SK-N-SH (cell line): ENCODE measurements around the gene RITA1. TPM values are rescaled to one million over a fixed set of nuclear protein-coding genes. Genes with fewer than 3 reads are reported as not detected.

Experiments used
- CTCF ChIA-PET: fragments of 300-600, 350-600 bp; formaldehyde crosslinking; extraction: SDS; loops from one replicate; lab custom pipeline; 2021; lab: Yijun Ruan, JAX
- POLR2A ChIA-PET: fragments of 350-600 bp; sonication (Branson Sonifier 250); formaldehyde crosslinking; extraction: SDS; loops from one replicate; lab custom pipeline; 2020; ENCODE audit warnings: antibody characterized with exemption, inconsistent platforms; lab: Yijun Ruan, JAX
- DNase-seq: peaks from one replicate; pipeline ENCODE4 v3.0.0; 2012
- H2AFZ ChIP-seq: fragments of 200-600 bp; sonication (generic); 2 replicates; pipeline ENCODE4 v1.8.1; 2016; ENCODE audit warnings: antibody characterized with exemption, mild to moderate bottlenecking, low read depth
- H3F3A ChIP-seq: fragments of 200-600 bp; sonication (generic); replicated peaks from 2 replicates; pipeline ENCODE3; 2016; ENCODE audit warnings: antibody characterized with exemption, mild to moderate bottlenecking; ENCODE audit not compliant: insufficient read depth
- H3K27ac ChIP-seq, 2 experiments: fragments of 200-500 bp in 1 of 2; fragments of 200-600 bp in 1 of 2; sonication (Bioruptor generic) in 1 of 2; sonication (generic), shearing (Covaris generic) in 1 of 2; 2 replicates each; pipeline versions ENCODE4 v1.5.1 to v1.6.1; 2014 to 2016; ENCODE audit warnings: low read depth in 2 of 2, inconsistent platforms in 1 of 2, low read length in 1 of 2, mild to moderate bottlenecking in 1 of 2, mixed read lengths in 1 of 2
- H3K27me3 ChIP-seq: fragments of 200-600 bp; sonication (generic), shearing (Covaris generic); 2 replicates; pipeline ENCODE4 v1.6.1; 2016; ENCODE audit warnings: mixed run types; ENCODE audit not compliant: insufficient read depth
- H3K36me3 ChIP-seq, 2 experiments: fragments of 200-500 bp in 1 of 2; fragments of 200-600 bp in 1 of 2; sonication (Bioruptor generic) in 1 of 2; sonication (generic) in 1 of 2; replicated peaks in 1 of 2; 2 replicates each; pipeline versions ENCODE3 to v1.5.1; 2014 to 2016; ENCODE audit warnings: low read length in 1 of 2, mild to moderate bottlenecking in 1 of 2; ENCODE audit not compliant: insufficient read depth in 2 of 2, control insufficient read depth in 1 of 2
- H3K4me1 ChIP-seq, 2 experiments: fragments of 200-500 bp in 1 of 2; fragments of 200-600 bp in 1 of 2; sonication (Bioruptor generic) in 1 of 2; sonication (generic), shearing (Covaris generic) in 1 of 2; 2 replicates each; pipeline versions ENCODE4 v1.5.1 to v1.6.1; 2014 to 2016; ENCODE audit warnings: low read depth in 1 of 2, low read length in 1 of 2, mixed run types in 1 of 2; ENCODE audit not compliant: insufficient read depth in 2 of 2, control insufficient read depth in 1 of 2
- H3K4me2 ChIP-seq: fragments of 200-600 bp; sonication (generic), shearing (Covaris generic); 2 replicates; pipeline ENCODE4 v1.6.1; 2017; ENCODE audit warnings: mixed run types
- H3K4me3 ChIP-seq, 2 experiments: fragments of 200-500 bp in 1 of 2; fragments of 200-600 bp in 1 of 2; sonication (Bioruptor generic) in 1 of 2; sonication (generic), shearing (Covaris generic) in 1 of 2; 2 replicates each; pipeline versions ENCODE4 v1.5.1 to v1.8.1; 2014 to 2016; ENCODE audit warnings: low read depth in 2 of 2, inconsistent platforms in 1 of 2, low read length in 1 of 2, mild to moderate bottlenecking in 1 of 2, mixed read lengths in 1 of 2, moderate library complexity in 1 of 2
- H3K79me2 ChIP-seq: fragments of 200-600 bp; sonication (generic); 2 replicates; pipeline ENCODE4 v1.8.1; 2017; ENCODE audit warnings: mild to moderate bottlenecking; ENCODE audit not compliant: insufficient read depth
- H3K9ac ChIP-seq: fragments of 200-600 bp; sonication (generic); 2 replicates; pipeline ENCODE4 v1.6.1; 2017; ENCODE audit warnings: mixed run types
- H3K9me2 ChIP-seq: fragments of 200-600 bp; sonication (generic); 2 replicates; pipeline ENCODE4 v1.6.1; 2017; ENCODE audit warnings: mixed run types
- H3K9me3 ChIP-seq: fragments of 200-600 bp; sonication (generic); 2 replicates; pipeline ENCODE4 v1.6.1; 2017; ENCODE audit warnings: mixed run types, mild to moderate bottlenecking, moderate library complexity
- H4K20me1 ChIP-seq: fragments of 200-600 bp; sonication (generic); 2 replicates; pipeline ENCODE4 v1.6.1; 2017; ENCODE audit warnings: mild to moderate bottlenecking, mixed run types; ENCODE audit not compliant: insufficient read depth
- CTCF ChIP-seq: fragments of 200-600 bp; sonication (generic); IDR thresholded peaks from 2 replicates; pipeline ENCODE4 v1.6.1; 2017; ENCODE audit warnings: antibody characterized with exemption, mild to moderate bottlenecking, moderate library complexity
- ELF1 ChIP-seq: IDR thresholded peaks from 2 replicates; pipeline ENCODE4 v1.4.0; 2012
- EP300 ChIP-seq, 2 experiments: IDR thresholded peaks; 2 replicates each; pipeline versions ENCODE4 v1.4.0 to v1.6.1; 2012; ENCODE audit warnings: borderline replicate concordance in 1 of 2, low read depth in 1 of 2, low read length in 1 of 2
- EZH2phosphoT487 ChIP-seq: fragments of 200-600 bp; sonication (generic); IDR thresholded peaks from 2 replicates; pipeline ENCODE4 v1.6.1; 2017; ENCODE audit warnings: low read depth, mixed run types, mild to moderate bottlenecking, antibody characterized with exemption, moderate library complexity, borderline replicate concordance
- FOSL2 ChIP-seq: IDR thresholded peaks from 2 replicates; pipeline ENCODE4 v1.4.0; 2012; ENCODE audit warnings: low read depth, mild to moderate bottlenecking, moderate library complexity, borderline replicate concordance
- FOXM1 ChIP-seq: IDR thresholded peaks from 2 replicates; pipeline ENCODE4 v1.4.0; 2012; ENCODE audit warnings: low read depth, mild to moderate bottlenecking
- GABPA ChIP-seq: IDR thresholded peaks from 2 replicates; pipeline ENCODE4 v1.4.0; 2012; ENCODE audit warnings: low read depth, mild to moderate bottlenecking
- GATA2 ChIP-seq: sonication (generic); formaldehyde crosslinking; IDR thresholded peaks from 2 replicates; pipeline ENCODE4 v1.5.0; 2020; ENCODE audit warnings: mild to moderate bottlenecking, missing genetic modification reagents
- JUND ChIP-seq: IDR thresholded peaks from 2 replicates; pipeline ENCODE4 v1.4.0; 2012
- MXI1 ChIP-seq: IDR thresholded peaks from 2 replicates; pipeline ENCODE4 v1.6.1; 2012; ENCODE audit warnings: mild to moderate bottlenecking, low read depth, low read length, improper control_type of control experiment
- NRF1 ChIP-seq: IDR thresholded peaks from 2 replicates; pipeline ENCODE4 v1.6.1; 2012; ENCODE audit warnings: low read depth, mild to moderate bottlenecking, low read length
- PBX3 ChIP-seq: IDR thresholded peaks from 2 replicates; pipeline ENCODE4; 2012
- POLR2AphosphoS5 ChIP-seq: IDR thresholded peaks from 2 replicates; pipeline ENCODE4 v1.6.1; 2012; ENCODE audit warnings: low read depth, low read length
- RFX5 ChIP-seq: IDR thresholded peaks from 2 replicates; pipeline ENCODE4 v1.6.1; 2012; ENCODE audit warnings: mild to moderate bottlenecking, improper control_type of control experiment, low read length
- RXRA ChIP-seq: IDR thresholded peaks from 2 replicates; pipeline ENCODE4 v1.4.0; 2012; ENCODE audit warnings: low read depth, mild to moderate bottlenecking, borderline replicate concordance
- SMC3 ChIP-seq: IDR thresholded peaks from 2 replicates; pipeline ENCODE4 v1.6.1; 2012; ENCODE audit warnings: low read depth, low read length, improper control_type of control experiment
- TCF12 ChIP-seq: IDR thresholded peaks from 2 replicates; pipeline ENCODE4 v1.4.0; 2012
- USF2 ChIP-seq: fragments of 150-350 bp; IDR thresholded peaks from 2 replicates; pipeline ENCODE4 v1.6.1; 2017; ENCODE audit warnings: antibody characterized with exemption, low read length, low read depth, borderline replicate concordance
- YY1 ChIP-seq: IDR thresholded peaks from 2 replicates; pipeline ENCODE4 v1.4.0; 2012; ENCODE audit warnings: low read depth, mild to moderate bottlenecking
- WGBS: methylation state at CpG from one replicate; pipeline ENCODE4 v1.1.6; 2017; ENCODE audit warnings: low lambda C conversion rate; 5-methylcytosine and 5-hydroxymethylcytosine counted together
- polyA plus RNA-seq, 3 experiments: library from polyadenylated mRNA; depleted of rRNA; stranded (reverse); fragments of >200 nt; gene quantifications; 2 replicates each; pipeline ENCODE4 v1.2.3, GENCODE V29; 2012

The RITA1 gene
- polyA plus RNA-seq, 1 of the 3 experiments (the other 2 are of a cell fraction), result 21.1 TPM

GRCh38 chr12:113184098-113184899 is 1.2 kb upstream of the RITA1 start:
- Histone ChIP-seq H3K9me2 (no peaks in the 10 kb centered on the region), H3K36me3 (peaks cover 15 to 16% of the 10 kb centered on the region in 2 experiments), H3K9ac (peak overlapping the region; percentile 99), H3K4me3 (peak overlapping the region; percentile 76 to 92), H3K27me3 (no peaks in the 10 kb centered on the region), H3F3A (peaks cover 9% of the 10 kb centered on the region), H3K4me2 (peak overlapping the region; percentile 95), H2AFZ (peak overlapping the region; percentile 90), H4K20me1 (peaks cover 6% of the 10 kb centered on the region), H3K4me1 (peaks cover 5 to 10% of the 10 kb centered on the region in 2 experiments; a peak in 2 of 4 replicates), H3K9me3 (no peaks in the 10 kb centered on the region), H3K79me2 (peaks cover 81% of the 10 kb centered on the region), H3K27ac (peak overlapping the region; percentile 81 to 93; a peak in 3 of 4 replicates)
- no peak for TF ChIP-seq ELF1
- TF ChIP-seq USF2, result no peak
- TF ChIP-seq EZH2phosphoT487, result no peak
- TF ChIP-seq CTCF, result no peak
- no peak for TF ChIP-seq PBX3
- no peak for TF ChIP-seq NRF1
- TF ChIP-seq EP300 (IDR thresholded peaks at IDR 0.05; ENCODE audit: borderline replicate concordance in 1 of 2, low read depth in 1 of 2, low read length in 1 of 2), result no peak
- TF ChIP-seq SMC3, result no peak
- no peak for TF ChIP-seq FOXM1
- TF ChIP-seq TCF12, result no peak
- no peak for TF ChIP-seq RXRA
- no peak; the same call in 1 of the 2 replicates for TF ChIP-seq MXI1
- TF ChIP-seq RFX5, result no peak
- TF ChIP-seq JUND, result no peak
- TF ChIP-seq GABPA, result no peak
- no peak for TF ChIP-seq GATA2 (CRISPR knock-in tag)
- no peak for TF ChIP-seq POLR2AphosphoS5
- no peak for TF ChIP-seq FOSL2
- no peak for TF ChIP-seq YY1
- CTCF ChIA-PET, result interaction anchor here (0.8 to 3.5 kb wide), 3 partner anchors 10 to 342 kb away, joined by 3 to 12 read pairs (median 4); no protein-coding TSS in a partner anchor
- POLR2A ChIA-PET, result no interaction called here
- WGBS, result 54% methylated on average over 16 of the region's 26 CpGs
- no peak for DNase-seq
